HCT116 (cell line): ENCODE data around the gene SPRR1A. TPM values are rescaled to one million over a fixed set of nuclear protein-coding genes. Genes with fewer than 3 reads are reported as not detected.

Source experiments
- ATAC-seq: fragments of 200-7000 bp; cut with Tn5 transposase; 2 replicates; pipeline ENCODE4 v1.9.1; 2020; ENCODE audit warnings: mild to moderate bottlenecking, moderate library complexity
- BruUV-seq: library from RNA; stranded (reverse); fragments of 400-500 nt; replicated peaks from 2 replicates; lab custom pipeline; 2021; lab: Mats Ljungman, UMichigan
- CTCF ChIA-PET: fragments of 300-600 bp; sonication (Branson Sonifier 250); formaldehyde crosslinking; loops from one replicate; lab custom pipeline; 2021; ENCODE audit warnings: antibody characterized with exemption; lab: Charles Lee
- POLR2A ChIA-PET: fragments of 300-600, 350-600 bp; sonication (Branson Sonifier 250); formaldehyde crosslinking; loops from one replicate; lab custom pipeline; 2021; ENCODE audit warnings: antibody characterized with exemption; lab: Charles Lee
- RAD21 ChIA-PET, 2 experiments: fragments of 300-600 bp; sonication (Branson Sonifier 250); formaldehyde crosslinking; loops; one replicate each; lab custom pipeline; 2023; ENCODE audit warnings: low total read pairs in 2 of 2; ENCODE audit not compliant: uncharacterized antibody in 2 of 2, unreplicated experiment in 2 of 2, low non-redundant PET in 1 of 2; lab: Charles Lee
- DNase-seq: peaks from one replicate; pipeline ENCODE4 v3.0.0-alpha.2; 2010; ENCODE audit warnings: low read depth, low spot score
- H2AFZ ChIP-seq: fragments of 200-600 bp; shearing (Covaris generic), sonication (generic); 2 replicates; pipeline ENCODE4 v1.6.1; 2017; ENCODE audit warnings: low read depth, mixed run types, mixed read lengths, antibody characterized with exemption, low read length; ENCODE audit not compliant: poor library complexity, severe bottlenecking
- H3K27ac ChIP-seq: 2 replicates; pipeline ENCODE4 v1.5.1; 2012; ENCODE audit warnings: low read depth, low read length
- H3K27me3 ChIP-seq: fragments of 200-600 bp; sonication (generic); 2 replicates; pipeline ENCODE4 v1.6.1; 2016; ENCODE audit warnings: mixed run types, low read length, mixed read lengths; ENCODE audit not compliant: insufficient read depth
- H3K36me3 ChIP-seq, 2 experiments: fragments of 200-500 bp in 1 of 2; fragments of 200-600 bp in 1 of 2; sonication (Bioruptor generic) in 1 of 2; sonication (generic) in 1 of 2; 2 replicates each; pipeline versions ENCODE4 v1.5.1 to v1.6.1; 2014 to 2016; ENCODE audit warnings: low read length in 2 of 2, inconsistent platforms in 1 of 2, mixed read lengths in 1 of 2, mixed run types in 1 of 2; ENCODE audit not compliant: insufficient read depth in 2 of 2, control insufficient read depth in 1 of 2
- H3K4me1 ChIP-seq, 2 experiments: fragments of 200-600 bp in 1 of 2; sonication (generic) in 1 of 2; 2 replicates each; pipeline versions ENCODE4 v1.5.1 to v1.6.1; 2012 to 2017; ENCODE audit warnings: low read length in 2 of 2, inconsistent platforms in 1 of 2, mild to moderate bottlenecking in 1 of 2, mixed read lengths in 1 of 2, mixed run types in 1 of 2, moderate library complexity in 1 of 2; ENCODE audit not compliant: insufficient read depth in 2 of 2, control insufficient read depth in 1 of 2
- H3K4me2 ChIP-seq: fragments of 200-600 bp; sonication (generic); 2 replicates; pipeline ENCODE4 v1.6.1; 2017; ENCODE audit warnings: mixed run types, low read length, mixed read lengths
- H3K4me3 ChIP-seq, 2 experiments: fragments of 200-600 bp in 1 of 2; sonication (generic) in 1 of 2; replicated peaks in 1 of 2; 2 replicates each; pipeline ENCODE4 v1.5.1; 2011 to 2016; ENCODE audit warnings: low read length in 2 of 2, control low read depth in 1 of 2, low read depth in 1 of 2, mild to moderate bottlenecking in 1 of 2, mixed read lengths in 1 of 2, mixed run types in 1 of 2
- H3K79me2 ChIP-seq: fragments of 200-600 bp; sonication (generic); 2 replicates; pipeline ENCODE4 v1.6.1; 2017; ENCODE audit warnings: mild to moderate bottlenecking, mixed run types, low read length, moderate library complexity, mixed read lengths; ENCODE audit not compliant: insufficient read depth
- H3K9ac ChIP-seq: fragments of 200-600 bp; sonication (generic); 2 replicates; pipeline ENCODE4 v1.6.1; 2016; ENCODE audit warnings: low read length, mixed read lengths
- H3K9me2 ChIP-seq: fragments of 200-600 bp; sonication (generic), shearing (Covaris generic); 2 replicates; pipeline ENCODE4 v1.6.1; 2017; ENCODE audit warnings: mixed run types, mild to moderate bottlenecking, moderate library complexity; ENCODE audit not compliant: insufficient read depth
- H3K9me3 ChIP-seq, 2 experiments: fragments of 200-500 bp in 1 of 2; fragments of 200-600 bp in 1 of 2; sonication (Bioruptor generic) in 1 of 2; sonication (generic) in 1 of 2; 2 replicates each; pipeline ENCODE4 v1.6.1; 2014 to 2017; ENCODE audit warnings: low read length in 2 of 2, mixed read lengths in 2 of 2, inconsistent platforms in 1 of 2, low read depth in 1 of 2, mild to moderate bottlenecking in 1 of 2, mixed run types in 1 of 2, moderate library complexity in 1 of 2; ENCODE audit not compliant: control insufficient read depth in 1 of 2, insufficient read depth in 1 of 2
- H4K20me1 ChIP-seq: fragments of 200-600 bp; sonication (generic), shearing (Covaris generic); 2 replicates; pipeline ENCODE4 v1.6.1; 2017; ENCODE audit warnings: mixed run types, mild to moderate bottlenecking, moderate library complexity; ENCODE audit not compliant: insufficient read depth
- ATF3 ChIP-seq: IDR thresholded peaks from 2 replicates; pipeline ENCODE4 v1.6.1; 2012
- CBX3 ChIP-seq: IDR thresholded peaks from 2 replicates; pipeline ENCODE4 v1.6.1; 2012; ENCODE audit warnings: low read depth
- CEBPB ChIP-seq: IDR thresholded peaks from 2 replicates; pipeline ENCODE4 v1.6.1; 2012; ENCODE audit warnings: low read depth
- EGR1 ChIP-seq: IDR thresholded peaks from 2 replicates; pipeline ENCODE4 v1.6.1; 2012; ENCODE audit warnings: low read depth
- ELF1 ChIP-seq: IDR thresholded peaks from 2 replicates; pipeline ENCODE4 v1.6.1; 2012; ENCODE audit warnings: low read depth, borderline replicate concordance
- EZH2phosphoT487 ChIP-seq: fragments of 200-600 bp; IDR thresholded peaks from 2 replicates; pipeline ENCODE4 v1.6.1; 2018; ENCODE audit warnings: antibody characterized with exemption, borderline replicate concordance
- POLR2AphosphoS5 ChIP-seq: IDR thresholded peaks from 2 replicates; pipeline ENCODE4 v1.6.1; 2011; ENCODE audit warnings: mild to moderate bottlenecking, low read depth, low read length, moderate library complexity
- REST ChIP-seq: IDR thresholded peaks from 2 replicates; pipeline ENCODE4 v1.6.1; 2012; ENCODE audit warnings: low read depth
- SP1 ChIP-seq: IDR thresholded peaks from 2 replicates; pipeline ENCODE4 v1.6.1; 2012; ENCODE audit warnings: low read depth
- SRF ChIP-seq: IDR thresholded peaks from 2 replicates; pipeline ENCODE4 v1.6.1; 2012; ENCODE audit warnings: low read depth
- TCF7L2 ChIP-seq: IDR thresholded peaks from 2 replicates; pipeline ENCODE4 v1.7.0; 2011; ENCODE audit warnings: borderline replicate concordance, inconsistent platforms; ENCODE audit not compliant: insufficient read depth, insufficient read length; ENCODE audit errors: extremely low read depth
- YY1 ChIP-seq: IDR thresholded peaks from 2 replicates; pipeline ENCODE4 v1.6.1; 2011; ENCODE audit warnings: low read length, low read depth, moderate library complexity, mild to moderate bottlenecking; ENCODE audit not compliant: insufficient replicate concordance; ENCODE audit errors: extremely low read depth
- ZFX ChIP-seq: fragments of 450-650 bp; IDR thresholded peaks from 2 replicates; pipeline ENCODE4 v1.6.1; 2017
- ZNF274 ChIP-seq: fragments of 200-500 bp; sonication (Bioruptor generic); IDR thresholded peaks from 2 replicates; pipeline ENCODE4 v1.6.1; 2014; ENCODE audit warnings: mild to moderate bottlenecking, low read depth, low read length, inconsistent platforms
- intact Hi-C: fragments of 100-400 bp; cut with micrococcal nuclease; formaldehyde crosslinking; loops from 2 replicates; pipeline ENCODE4 v1.10.0; 2022
- total RNA-seq: library from RNA; stranded (reverse); gene quantifications from one replicate; pipeline ENCODE4 v1.2.1, GENCODE V29; 2021; ENCODE audit not compliant: unreplicated experiment
- TF ChIP-seq, protein P1 (sequence below): IDR thresholded peaks from 2 replicates; pipeline ENCODE4 v1.6.1; 2012
- TF ChIP-seq, protein P2 (sequence below), 3 experiments: fragments of 200-600 bp in 1 of 3; sonication (generic) in 1 of 3; IDR thresholded peaks in 2 of 3; conservative IDR thresholded peaks in 1 of 3; 2 replicates each; pipeline ENCODE4 v1.5.1; 2012 to 2017; ENCODE audit warnings: low read depth in 2 of 3, low read length in 2 of 3, antibody characterized with exemption in 1 of 3, borderline replicate concordance in 1 of 3, control low read depth in 1 of 3, mild to moderate bottlenecking in 1 of 3, mixed read lengths in 1 of 3, mixed run types in 1 of 3, moderate library complexity in 1 of 3; ENCODE audit not compliant: insufficient read depth in 1 of 3

The SPRR1A gene
- total RNA-seq, 1 experiment from 2014 or later = not detected

- RAD21 ChIA-PET = no interaction called here
- intact Hi-C loops = no loop called here
- BruUV-seq = no TSS peak
Measured at GRCh38 chr1:152942161-152942560, 41.7 kb upstream of the SPRR1A start.

More at GRCh38 chr1:152942161-152942560, 41.7 kb upstream of the SPRR1A start:
- H3K9ac ChIP-seq = no peak overlapping the region
- H3K27me3 ChIP-seq = peaks cover 14% of the 10 kb centered on the region; the same call in 1 of the 2 replicates
- ChIA-PET CTCF (no interaction called here), POLR2A (no interaction called here)
- no peak for DNase-seq
- H2AFZ ChIP-seq = no peak overlapping the region
- no peaks in the 10 kb centered on the region for H3K4me1 ChIP-seq
- no peaks in the 10 kb centered on the region for H3K9me3 ChIP-seq
- no peaks in the 10 kb centered on the region for H4K20me1 ChIP-seq
- H3K9me2 ChIP-seq = no peaks in the 10 kb centered on the region
- no peak overlapping the region for H3K4me2 ChIP-seq
- no peak for TF ChIP-seq TCF7L2
- TF ChIP-seq YY1 = no peak
- TF ChIP-seq REST = no peak
- no peak for TF ChIP-seq ZNF274
- no peak for TF ChIP-seq SRF
- no peak for TF ChIP-seq CBX3
- TF ChIP-seq, protein P1, sequence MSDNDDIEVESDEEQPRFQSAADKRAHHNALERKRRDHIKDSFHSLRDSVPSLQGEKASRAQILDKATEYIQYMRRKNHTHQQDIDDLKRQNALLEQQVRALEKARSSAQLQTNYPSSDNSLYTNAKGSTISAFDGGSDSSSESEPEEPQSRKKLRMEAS = no peak
- no peak for TF ChIP-seq EGR1
- no peak for TF ChIP-seq EZH2phosphoT487
- TF ChIP-seq CEBPB = no peak
- no peak for TF ChIP-seq SP1
- TF ChIP-seq ATF3 = no peak
- TF ChIP-seq, protein P2, sequence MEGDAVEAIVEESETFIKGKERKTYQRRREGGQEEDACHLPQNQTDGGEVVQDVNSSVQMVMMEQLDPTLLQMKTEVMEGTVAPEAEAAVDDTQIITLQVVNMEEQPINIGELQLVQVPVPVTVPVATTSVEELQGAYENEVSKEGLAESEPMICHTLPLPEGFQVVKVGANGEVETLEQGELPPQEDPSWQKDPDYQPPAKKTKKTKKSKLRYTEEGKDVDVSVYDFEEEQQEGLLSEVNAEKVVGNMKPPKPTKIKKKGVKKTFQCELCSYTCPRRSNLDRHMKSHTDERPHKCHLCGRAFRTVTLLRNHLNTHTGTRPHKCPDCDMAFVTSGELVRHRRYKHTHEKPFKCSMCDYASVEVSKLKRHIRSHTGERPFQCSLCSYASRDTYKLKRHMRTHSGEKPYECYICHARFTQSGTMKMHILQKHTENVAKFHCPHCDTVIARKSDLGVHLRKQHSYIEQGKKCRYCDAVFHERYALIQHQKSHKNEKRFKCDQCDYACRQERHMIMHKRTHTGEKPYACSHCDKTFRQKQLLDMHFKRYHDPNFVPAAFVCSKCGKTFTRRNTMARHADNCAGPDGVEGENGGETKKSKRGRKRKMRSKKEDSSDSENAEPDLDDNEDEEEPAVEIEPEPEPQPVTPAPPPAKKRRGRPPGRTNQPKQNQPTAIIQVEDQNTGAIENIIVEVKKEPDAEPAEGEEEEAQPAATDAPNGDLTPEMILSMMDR (IDR thresholded peaks at IDR 0.05 in 2 of 3, conservative IDR thresholded peaks at IDR 0.05 in 1 of 3; ENCODE audit: borderline replicate concordance in 1 of 3, insufficient read depth in 1 of 3, low read depth in 2 of 3, low read length in 2 of 3) = no peak
- no peak for TF ChIP-seq POLR2AphosphoS5
- no peak for TF ChIP-seq ZFX
- no peak for TF ChIP-seq ELF1
- ATAC-seq = no peak
- H3K79me2 ChIP-seq = no peaks in the 10 kb centered on the region
- no peak overlapping the region for H3K27ac ChIP-seq
- no peak overlapping the region for H3K4me3 ChIP-seq
- H3K36me3 ChIP-seq = no peaks in the 10 kb centered on the region
